ENCODE measurements around the gene AHSA1. TPM values are rescaled to one million over a fixed set of nuclear protein-coding genes. Genes with fewer than 3 reads are reported as not detected.

Gene AHSA1
- total RNA-seq, 1 donor from 2014 or later, result 74.7 TPM

DNA sequence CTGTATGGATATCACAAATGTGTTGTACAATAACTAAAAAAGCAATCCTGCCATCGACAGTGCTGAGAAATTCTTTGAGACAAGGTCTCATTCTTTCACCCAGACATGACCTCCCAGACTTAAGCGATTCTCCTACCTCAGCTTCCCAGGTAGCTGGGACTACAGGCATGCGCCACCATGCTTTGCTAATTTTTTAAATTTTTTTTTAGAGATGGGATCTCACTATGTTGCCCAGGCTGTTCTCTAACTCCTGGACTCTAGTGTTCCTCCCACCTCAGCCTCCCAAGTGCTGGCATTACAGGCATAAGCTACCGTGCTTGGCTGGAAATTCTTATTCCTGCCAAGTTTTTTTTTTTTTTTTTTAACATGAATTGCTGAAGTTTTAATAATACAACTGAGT is 18.0 kb upstream of the AHSA1 start:
- peaks cover 1% of the 10 kb centered on the region for H3K27me3 Mint-ChIP-seq (ENCODE audit: unreplicated experiment)
- no peak overlapping the region for H3K4me3 Mint-ChIP-seq (ENCODE audit: unreplicated experiment)
- TF ChIP-seq, protein P1, sequence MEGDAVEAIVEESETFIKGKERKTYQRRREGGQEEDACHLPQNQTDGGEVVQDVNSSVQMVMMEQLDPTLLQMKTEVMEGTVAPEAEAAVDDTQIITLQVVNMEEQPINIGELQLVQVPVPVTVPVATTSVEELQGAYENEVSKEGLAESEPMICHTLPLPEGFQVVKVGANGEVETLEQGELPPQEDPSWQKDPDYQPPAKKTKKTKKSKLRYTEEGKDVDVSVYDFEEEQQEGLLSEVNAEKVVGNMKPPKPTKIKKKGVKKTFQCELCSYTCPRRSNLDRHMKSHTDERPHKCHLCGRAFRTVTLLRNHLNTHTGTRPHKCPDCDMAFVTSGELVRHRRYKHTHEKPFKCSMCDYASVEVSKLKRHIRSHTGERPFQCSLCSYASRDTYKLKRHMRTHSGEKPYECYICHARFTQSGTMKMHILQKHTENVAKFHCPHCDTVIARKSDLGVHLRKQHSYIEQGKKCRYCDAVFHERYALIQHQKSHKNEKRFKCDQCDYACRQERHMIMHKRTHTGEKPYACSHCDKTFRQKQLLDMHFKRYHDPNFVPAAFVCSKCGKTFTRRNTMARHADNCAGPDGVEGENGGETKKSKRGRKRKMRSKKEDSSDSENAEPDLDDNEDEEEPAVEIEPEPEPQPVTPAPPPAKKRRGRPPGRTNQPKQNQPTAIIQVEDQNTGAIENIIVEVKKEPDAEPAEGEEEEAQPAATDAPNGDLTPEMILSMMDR (IDR thresholded peaks at IDR 0.05; ENCODE audit: unreplicated experiment), result no peak
- H3K9me3 Mint-ChIP-seq (ENCODE audit: unreplicated experiment), result no peaks in the 10 kb centered on the region
- H3K36me3 Mint-ChIP-seq (ENCODE audit: low read depth, unreplicated experiment), result peaks cover 35% of the 10 kb centered on the region
- DNase-seq (ENCODE audit: low spot score), result no peak
- peaks cover 9% of the 10 kb centered on the region for H3K4me1 Mint-ChIP-seq (ENCODE audit: unreplicated experiment)
- H3K27ac Mint-ChIP-seq (ENCODE audit: unreplicated experiment), result no peak overlapping the region

DNA sequence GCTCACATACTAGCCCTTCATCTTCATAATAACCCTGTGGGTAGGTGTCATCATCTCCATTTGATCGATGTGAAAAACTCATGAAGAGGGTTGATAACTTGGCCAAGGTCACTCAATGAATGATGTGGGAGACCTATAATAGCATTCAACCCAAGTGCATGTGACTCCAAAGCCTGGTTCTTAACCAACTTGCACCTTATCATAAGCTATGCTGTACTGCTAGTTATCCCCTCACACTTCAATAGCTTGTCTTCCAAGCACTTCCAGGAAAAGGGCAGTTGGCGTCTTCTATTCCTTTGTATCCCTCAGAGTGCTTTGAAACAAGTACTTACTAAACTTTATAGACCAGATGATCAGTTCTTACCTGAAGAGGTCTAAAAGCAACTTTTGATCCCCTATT is 15.7 kb upstream of the AHSA1 start:
- DNase-seq (ENCODE audit: low spot score), result no peak
- TF ChIP-seq, protein P1 (IDR thresholded peaks at IDR 0.05; ENCODE audit: unreplicated experiment), result no peak
- Mint-ChIP-seq H3K9me3 (ENCODE audit: unreplicated experiment) (no peaks in the 10 kb centered on the region), H3K4me1 (ENCODE audit: unreplicated experiment) (no peaks in the 10 kb centered on the region), H3K27ac (ENCODE audit: unreplicated experiment) (no peak overlapping the region), H3K27me3 (ENCODE audit: unreplicated experiment) (no peaks in the 10 kb centered on the region), H3K36me3 (ENCODE audit: low read depth, unreplicated experiment) (peaks cover 27% of the 10 kb centered on the region), H3K4me3 (ENCODE audit: unreplicated experiment) (no peak overlapping the region)

DNA sequence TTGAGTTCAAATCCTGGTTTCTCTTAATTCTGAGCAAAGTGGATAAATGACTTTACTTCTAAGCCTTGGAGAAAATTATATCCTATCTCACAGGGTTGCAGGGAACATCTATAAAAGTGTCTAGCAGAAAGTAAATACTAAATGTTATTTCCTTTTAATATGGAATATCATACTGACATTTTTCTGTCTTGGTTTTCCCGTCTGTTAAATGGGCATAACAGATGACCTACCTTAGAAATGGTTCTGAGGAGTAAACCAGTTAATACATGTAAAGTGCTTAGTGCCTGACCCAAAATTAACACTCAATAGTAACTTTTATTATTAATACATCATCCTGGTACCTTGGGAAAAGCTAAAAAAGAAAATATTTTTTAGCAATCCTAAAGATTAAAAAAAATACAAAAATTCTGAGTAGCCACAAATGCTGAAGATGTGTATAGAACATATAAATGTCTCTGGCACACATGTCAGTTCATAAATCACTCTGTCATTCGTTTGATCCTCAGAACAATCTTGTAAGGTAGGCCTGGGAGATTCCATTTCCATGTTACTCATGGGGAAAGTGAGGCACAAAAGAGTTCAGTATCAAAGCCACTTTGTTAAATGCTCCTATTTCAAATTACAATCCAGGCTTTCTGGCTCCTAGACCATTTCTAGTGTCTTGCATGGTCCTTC is 1.8 kb upstream of the AHSA1 start:
- Mint-ChIP-seq H3K9me3 (ENCODE audit: unreplicated experiment) (no peaks in the 10 kb centered on the region), H3K4me3 (ENCODE audit: unreplicated experiment) (peak overlapping the region; percentile 100), H3K27ac (ENCODE audit: unreplicated experiment) (no peak overlapping the region), H3K27me3 (ENCODE audit: unreplicated experiment) (peaks cover 6% of the 10 kb centered on the region), H3K4me1 (ENCODE audit: unreplicated experiment) (peaks cover 29% of the 10 kb centered on the region), H3K36me3 (ENCODE audit: low read depth, unreplicated experiment) (peaks cover 40% of the 10 kb centered on the region)
- no peak for DNase-seq (ENCODE audit: low spot score)
- TF ChIP-seq, protein P1 (IDR thresholded peaks at IDR 0.05; ENCODE audit: unreplicated experiment), result no peak

DNA sequence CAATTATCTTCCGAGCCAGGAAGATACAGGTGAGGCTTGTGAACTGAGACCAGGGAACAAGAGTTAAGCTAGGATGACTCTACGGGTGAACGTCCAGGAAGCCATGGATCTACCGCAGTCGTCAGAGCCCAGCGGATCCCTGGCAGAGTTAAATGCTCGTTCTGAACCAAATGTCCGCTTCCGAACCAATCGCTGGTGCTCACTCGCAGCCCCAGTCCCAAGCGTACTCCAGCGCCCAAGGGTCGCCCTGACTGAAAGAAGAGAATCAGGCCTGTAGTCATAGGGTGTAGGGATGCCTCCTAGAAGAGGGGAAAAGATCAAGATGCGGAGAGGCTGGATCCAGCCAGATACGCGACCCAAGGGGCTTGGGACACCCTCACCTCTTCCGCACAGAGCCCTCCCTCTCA is 775 bp upstream of the AHSA1 start:
- Mint-ChIP-seq H3K36me3 (ENCODE audit: low read depth, unreplicated experiment) (peaks cover 36% of the 10 kb centered on the region), H3K9me3 (ENCODE audit: unreplicated experiment) (no peaks in the 10 kb centered on the region), H3K27me3 (ENCODE audit: unreplicated experiment) (peaks cover 6% of the 10 kb centered on the region), H3K27ac (ENCODE audit: unreplicated experiment) (peak overlapping the region; percentile 100), H3K4me1 (ENCODE audit: unreplicated experiment) (peaks cover 29% of the 10 kb centered on the region), H3K4me3 (ENCODE audit: unreplicated experiment) (peak overlapping the region; percentile 100)
- no peak for DNase-seq (ENCODE audit: low spot score)
- TF ChIP-seq, protein P1 (IDR thresholded peaks at IDR 0.05; ENCODE audit: unreplicated experiment), result no peak

DNA sequence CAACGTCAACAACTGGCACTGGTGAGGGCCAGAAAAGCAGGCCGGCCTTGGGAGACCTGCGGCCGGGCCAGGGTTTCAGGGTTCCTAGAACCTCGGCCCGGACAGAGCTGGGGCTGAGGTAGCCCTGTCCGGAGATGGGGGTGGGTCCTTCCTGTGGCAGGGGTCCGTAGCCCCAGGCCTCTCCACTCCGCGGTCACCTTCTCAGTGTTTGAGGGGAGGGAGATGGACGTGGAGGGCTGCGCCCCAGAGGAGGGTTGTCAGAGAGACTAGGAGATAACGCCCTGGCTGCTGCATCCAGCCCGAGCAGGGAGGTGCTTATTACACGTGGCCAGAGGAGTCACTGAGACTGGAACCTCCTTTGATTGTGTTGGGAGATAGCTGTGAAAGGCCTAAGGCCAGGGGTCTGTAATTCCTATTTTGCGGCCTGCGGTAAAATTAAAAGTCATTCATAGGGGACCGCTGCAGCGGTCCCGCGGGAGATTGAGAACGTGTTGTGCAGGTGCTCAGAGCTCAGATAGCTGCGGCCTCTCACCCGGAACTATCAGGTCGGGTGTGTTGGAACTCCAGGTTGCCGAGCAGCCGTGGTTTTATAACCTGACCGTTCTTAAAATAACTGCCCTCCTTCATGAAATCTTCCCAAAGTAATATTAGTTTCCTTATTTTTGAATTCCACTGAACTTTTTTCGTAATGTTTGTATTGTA is 507 bp downstream of the AHSA1 start:
- peaks cover 4% of the 10 kb centered on the region for H3K27me3 Mint-ChIP-seq (ENCODE audit: unreplicated experiment)
- H3K4me3 Mint-ChIP-seq (ENCODE audit: unreplicated experiment), result peak overlapping the region; percentile 100
- peaks cover 29% of the 10 kb centered on the region for H3K4me1 Mint-ChIP-seq (ENCODE audit: unreplicated experiment)
- H3K36me3 Mint-ChIP-seq (ENCODE audit: low read depth, unreplicated experiment), result peaks cover 33% of the 10 kb centered on the region
- peak overlapping the region; percentile 100 for H3K27ac Mint-ChIP-seq (ENCODE audit: unreplicated experiment)
- TF ChIP-seq, protein P1 (IDR thresholded peaks at IDR 0.05; ENCODE audit: unreplicated experiment), result no peak
- no peaks in the 10 kb centered on the region for H3K9me3 Mint-ChIP-seq (ENCODE audit: unreplicated experiment)
- DNase-seq (ENCODE audit: low spot score), result peak; percentile 31

Measured in endothelial cell (in vitro differentiated cells).